ENCODE data around the gene NPIPA3.
"Not testable (repeated sequence)": the region's sequence is repeated elsewhere in the genome, so short reads cannot be mapped to it uniquely, and the experiment has no call there.

NPIPA3 gene

GRCh38 chr16:14703156-14704011 is at the start of gene NPIPA3:
NPIPA3 (plus strand) TSS chr16:14703411; CDS start chr16:14708944, 5,533 bp downstream.
- DNase-seq (ENCODE audit: low spot score), result not testable (repeated sequence)

- DNase-seq (ENCODE audit: low spot score), result no peak
Observed at GRCh38 chr16:14658063-14658462, 45.1 kb upstream of the NPIPA3 start.

GRCh38 chr16:14667347-14668266 is 35.6 kb upstream of the NPIPA3 start:
- DNase-seq (ENCODE audit: low spot score), result no peak

GRCh38 chr16:14668556-14669223 is 34.5 kb upstream of the NPIPA3 start:
- DNase-seq (ENCODE audit: low spot score), result no peak

- no peak for DNase-seq (ENCODE audit: low spot score)
Observed at GRCh38 chr16:14669776-14670175, 33.4 kb upstream of the NPIPA3 start.

- no peak for DNase-seq (ENCODE audit: low spot score)
Observed at GRCh38 chr16:14672403-14672971, 30.7 kb upstream of the NPIPA3 start.

GRCh38 chr16:14676633-14677032 is 26.6 kb upstream of the NPIPA3 start:
- no peak for DNase-seq (ENCODE audit: low spot score)

- DNase-seq (ENCODE audit: low spot score), result no peak
Observed at GRCh38 chr16:14677627-14678026, 25.6 kb upstream of the NPIPA3 start.

GRCh38 chr16:14678748-14679497 is 24.3 kb upstream of the NPIPA3 start:
- DNase-seq (ENCODE audit: low spot score), result no peak

GRCh38 chr16:14680396-14680795 is 22.8 kb upstream of the NPIPA3 start:
- not testable (repeated sequence) for DNase-seq (ENCODE audit: low spot score)

- no peak for DNase-seq (ENCODE audit: low spot score)
Observed at GRCh38 chr16:14681115-14681514, 22.1 kb upstream of the NPIPA3 start.

GRCh38 chr16:14682121-14682520 is 21.1 kb upstream of the NPIPA3 start:
- DNase-seq (ENCODE audit: low spot score), result no peak

- not testable (repeated sequence) for DNase-seq (ENCODE audit: low spot score)
Observed at GRCh38 chr16:14685870-14686793, 17.1 kb upstream of the NPIPA3 start.

GRCh38 chr16:14694129-14694528 is 9.1 kb upstream of the NPIPA3 start, which contains the start of gene PLA2G10:
PLA2G10 (minus strand) TSS chr16:14694308; CDS start chr16:14694229, 79 bp downstream.
- DNase-seq (ENCODE audit: low spot score), result not testable (repeated sequence)

- not testable (repeated sequence) for DNase-seq (ENCODE audit: low spot score)
Observed at GRCh38 chr16:14701859-14702258, 1.4 kb upstream of the NPIPA3 start.

- DNase-seq (ENCODE audit: low spot score), result not testable (repeated sequence)
Observed at GRCh38 chr16:14702672-14703071, 539 bp upstream of the NPIPA3 start.

GRCh38 chr16:14733233-14733632 is 30.0 kb downstream of the NPIPA3 start:
- DNase-seq (ENCODE audit: low spot score), result not testable (repeated sequence)

- DNase-seq (ENCODE audit: low spot score), result not testable (repeated sequence)
Observed at GRCh38 chr16:14740832-14741385, 37.7 kb downstream of the NPIPA3 start.

GRCh38 chr16:14741794-14742193 is 38.6 kb downstream of the NPIPA3 start:
- not testable (repeated sequence) for DNase-seq (ENCODE audit: low spot score)
